Right hindlimb (tissue), 1 donor: Measurements from ENCODE around the gene CLIP3.
"Not testable (repeated sequence)": the region's sequence is repeated elsewhere in the genome, so short reads cannot be mapped to it uniquely, and the experiment has no call there.

ENCODE experiments used
- DNase-seq: peaks from one replicate; pipeline ENCODE4 v3.0.0-alpha.2; 2018

The CLIP3 gene

GRCh38 chr19:36008336-36008978, 24.2 kb downstream of the CLIP3 start, which contains the start of gene SYNE4:
Gene SYNE4 (minus strand): TSS chr19:36008813. CDS start chr19:36008681, 132 bp downstream.
- no peak for DNase-seq

- no peak for DNase-seq
Measured at GRCh38 chr19:36006955-36007354, 25.7 kb downstream of the CLIP3 start.

GRCh38 chr19:36003284-36003683, 29.4 kb downstream of the CLIP3 start:
- DNase-seq: no peak

GRCh38 chr19:36001605-36002004, 31.1 kb downstream of the CLIP3 start:
- no peak for DNase-seq

GRCh38 chr19:35996777-35997176, 35.9 kb downstream of the CLIP3 start:
- DNase-seq: no peak

- peak; percentile 96 for DNase-seq
Measured at GRCh38 chr19:35995048-35995993, 37.4 kb downstream of the CLIP3 start, which contains the start of gene SDHAF1. Gene SDHAF1 (plus strand): TSS chr19:35995188. CDS start chr19:35995275, 87 bp downstream.

GRCh38 chr19:35993923-35994598, 38.6 kb downstream of the CLIP3 start:
- DNase-seq: no peak

- DNase-seq: no peak
Measured at GRCh38 chr19:35992907-35993765, 39.5 kb downstream of the CLIP3 start.

- no peak for DNase-seq
Measured at GRCh38 chr19:35991731-35992450, 40.8 kb downstream of the CLIP3 start.

GRCh38 chr19:35990771-35991730, 41.6 kb downstream of the CLIP3 start:
- no peak for DNase-seq

GRCh38 chr19:35990156-35990555, 42.5 kb downstream of the CLIP3 start:
- DNase-seq: no peak

- DNase-seq: no peak
Measured at GRCh38 chr19:35988824-35989223, 43.8 kb downstream of the CLIP3 start.

GRCh38 chr19:35987571-35987896, 45.1 kb downstream of the CLIP3 start:
- DNase-seq: no peak

GRCh38 chr19:35986664-35987570, 45.8 kb downstream of the CLIP3 start:
- DNase-seq: no peak

GRCh38 chr19:35986111-35986510, 46.6 kb downstream of the CLIP3 start:
- no peak for DNase-seq

- no peak for DNase-seq
Measured at GRCh38 chr19:35983177-35983576, 49.5 kb downstream of the CLIP3 start.

GRCh38 chr19:35980997-35981396, 51.7 kb downstream of the CLIP3 start:
- DNase-seq: not testable (repeated sequence)

- DNase-seq: no peak
Measured at GRCh38 chr19:35978832-35979365, 53.8 kb downstream of the CLIP3 start.

GRCh38 chr19:35978271-35978670, 54.4 kb downstream of the CLIP3 start:
- DNase-seq: no peak
